IMR-90 (cell line): ENCODE data around the gene MRC2. TPM values are rescaled to one million over a fixed set of nuclear protein-coding genes. Genes with fewer than 3 reads are reported as not detected.

Experiments used
- ATAC-seq: fragments of 200-7000 bp; cut with Tn5 transposase; 2 replicates; pipeline ENCODE4 v1.9.1; 2020; ENCODE audit warnings: low read depth, mild to moderate bottlenecking, moderate library complexity
- BruUV-seq: library from RNA; stranded (reverse); fragments of 400-500 nt; replicated peaks from 2 replicates; lab custom pipeline; 2021; lab: Mats Ljungman, UMichigan
- CTCF ChIA-PET: fragments of 300-600 bp; formaldehyde crosslinking; extraction: SDS; loops from one replicate; lab custom pipeline; 2021; ENCODE audit warnings: antibody characterized with exemption; lab: Yijun Ruan, JAX
- POLR2A ChIA-PET: fragments of 300-600 bp; sonication (Branson Sonifier 250); formaldehyde crosslinking; loops from one replicate; lab custom pipeline; 2022; ENCODE audit warnings: antibody characterized with exemption; ENCODE audit not compliant: unreplicated experiment; lab: Charles Lee
- DNase-seq: peaks from one replicate; pipeline ENCODE4 v3.0.0; 2013
- H2AFZ ChIP-seq: replicated peaks from 2 replicates; pipeline ENCODE3; 2013; ENCODE audit warnings: low read length, mild to moderate bottlenecking; ENCODE audit not compliant: poor library complexity
- H2AK5ac ChIP-seq: 2 replicates; pipeline ENCODE4 v1.6.1; 2013; ENCODE audit warnings: low read depth, low read length, inconsistent platforms
- H2AK9ac ChIP-seq: replicated peaks from 2 replicates; pipeline ENCODE3; 2013; ENCODE audit warnings: mild to moderate bottlenecking, low read depth, low read length, moderate library complexity; ENCODE audit not compliant: poor library complexity
- H2BK120ac ChIP-seq: 2 replicates; pipeline ENCODE4 v1.6.1; 2013; ENCODE audit warnings: low read depth, low read length, inconsistent platforms
- H2BK15ac ChIP-seq: 3 replicates; pipeline ENCODE4 v1.6.1; 2013; ENCODE audit warnings: low read depth, low read length, inconsistent platforms
- H2BK20ac ChIP-seq: 2 replicates; pipeline ENCODE4 v1.6.1; 2013; ENCODE audit warnings: low read depth, mild to moderate bottlenecking, inconsistent platforms, low read length, moderate library complexity
- H2BK5ac ChIP-seq: 2 replicates; pipeline ENCODE4 v1.6.1; 2013; ENCODE audit warnings: mild to moderate bottlenecking, low read depth, low read length, inconsistent platforms; ENCODE audit not compliant: poor library complexity, severe bottlenecking
- H3K14ac ChIP-seq: replicated peaks from 2 replicates; pipeline ENCODE4 v1.6.1; 2013; ENCODE audit warnings: low read depth, low read length, inconsistent platforms
- H3K18ac ChIP-seq: 2 replicates; pipeline ENCODE4 v1.6.1; 2013; ENCODE audit warnings: low read depth, low read length, control low read depth
- H3K23ac ChIP-seq: 2 replicates; pipeline ENCODE4 v1.6.1; 2013; ENCODE audit warnings: low read depth, low read length, inconsistent platforms
- H3K27ac ChIP-seq: 2 replicates; pipeline ENCODE4 v1.5.1; 2013; ENCODE audit warnings: mild to moderate bottlenecking, control low read depth, low read length; ENCODE audit not compliant: insufficient read depth
- H3K27me3 ChIP-seq: 2 replicates; pipeline ENCODE4 v1.6.1; 2013; ENCODE audit warnings: low read length; ENCODE audit not compliant: control insufficient read depth, insufficient read depth
- H3K36me3 ChIP-seq: 2 replicates; pipeline ENCODE4 v1.6.1; 2013; ENCODE audit warnings: low read length, mixed read lengths; ENCODE audit not compliant: control insufficient read depth, insufficient read depth
- H3K4ac ChIP-seq: 2 replicates; pipeline ENCODE4 v1.6.1; 2013; ENCODE audit warnings: low read depth, low read length, inconsistent platforms
- H3K4me1 ChIP-seq: 2 replicates; pipeline ENCODE4 v1.6.1; 2013; ENCODE audit warnings: low read length, mixed read lengths; ENCODE audit not compliant: control insufficient read depth, insufficient read depth
- H3K4me2 ChIP-seq: 2 replicates; pipeline ENCODE4 v1.6.1; 2013; ENCODE audit warnings: low read depth, mild to moderate bottlenecking, control low read depth, low read length, moderate library complexity
- H3K4me3 ChIP-seq: 2 replicates; pipeline ENCODE4 v1.5.1; 2013; ENCODE audit warnings: low read depth, mild to moderate bottlenecking, control low read depth, low read length, moderate library complexity; ENCODE audit not compliant: insufficient read depth
- H3K56ac ChIP-seq: 2 replicates; pipeline ENCODE4 v1.6.1; 2013; ENCODE audit warnings: low read length, inconsistent platforms; ENCODE audit not compliant: insufficient read depth; ENCODE audit errors: extremely low read depth
- H3K79me1 ChIP-seq, 2 experiments: 2 replicates each; pipeline ENCODE4 v1.6.1; 2013; ENCODE audit warnings: low read length in 2 of 2, inconsistent platforms in 1 of 2, low read depth in 1 of 2
- H3K9ac ChIP-seq: 2 replicates; pipeline ENCODE4 v1.6.1; 2013; ENCODE audit warnings: low read depth, low read length, control low read depth
- H3K9me1 ChIP-seq: 2 replicates; pipeline ENCODE4 v1.6.1; 2013; ENCODE audit warnings: low read length, inconsistent platforms; ENCODE audit not compliant: insufficient read depth
- H3K9me3 ChIP-seq: 2 replicates; pipeline ENCODE4 v1.6.1; 2013; ENCODE audit warnings: low read length; ENCODE audit not compliant: control insufficient read depth, insufficient read depth
- H4K20me1 ChIP-seq: 2 replicates; pipeline ENCODE4 v1.6.1; 2013; ENCODE audit warnings: low read length, inconsistent platforms; ENCODE audit not compliant: insufficient read depth
- H4K5ac ChIP-seq: 2 replicates; pipeline ENCODE4 v1.6.1; 2013; ENCODE audit warnings: mild to moderate bottlenecking, low read depth, low read length, control low read depth
- H4K8ac ChIP-seq, 2 experiments: 2 replicates each; pipeline ENCODE4 v1.6.1; 2013; ENCODE audit warnings: low read depth in 2 of 2, low read length in 2 of 2, control low read depth in 1 of 2, inconsistent platforms in 1 of 2
- H4K91ac ChIP-seq: 2 replicates; pipeline ENCODE4 v1.6.1; 2013; ENCODE audit warnings: low read depth, low read length, inconsistent platforms; ENCODE audit not compliant: insufficient read depth
- FOS ChIP-seq: fragments of 150-350 bp; IDR thresholded peaks from 2 replicates; pipeline ENCODE4 v1.6.1; 2016; ENCODE audit warnings: low read depth, low read length
- MAFK ChIP-seq: IDR thresholded peaks from 2 replicates; pipeline ENCODE4 v1.6.1; 2012; ENCODE audit warnings: low read depth, low read length, improper control_type of control experiment
- RCOR1 ChIP-seq: IDR thresholded peaks from 2 replicates; pipeline ENCODE4 v1.6.1; 2012; ENCODE audit warnings: mild to moderate bottlenecking, low read length, improper control_type of control experiment; ENCODE audit not compliant: insufficient replicate concordance
- RFX5 ChIP-seq: IDR thresholded peaks from 2 replicates; pipeline ENCODE4 v1.8.0; 2012; ENCODE audit warnings: low read depth, mild to moderate bottlenecking, low read length, moderate library complexity
- SMC3 ChIP-seq: fragments of 150-350 bp; IDR thresholded peaks from 2 replicates; pipeline ENCODE4 v1.6.1; 2016; ENCODE audit warnings: low read depth, mild to moderate bottlenecking, antibody characterized with exemption, low read length, moderate library complexity
- WGBS, 2 experiments: methylation state at CpG; one replicate each; pipeline versions ENCODE4 v1.1.5 to v1.1.7; 2013; ENCODE audit warnings: missing lambda C conversion rate in 2 of 2; ENCODE audit not compliant: insufficient read length in 1 of 2; ENCODE audit errors: extremely low coverage in 2 of 2; 5-methylcytosine and 5-hydroxymethylcytosine counted together
- dilution Hi-C: fragments of 300-500 bp; cut with HindIII; formaldehyde crosslinking; loops from one replicate; pipeline ENCODE4 v1.14.3; 2018; ENCODE audit warnings: low sequenced_read_pairs; ENCODE audit not compliant: unreplicated experiment
- in situ Hi-C: fragments of 300-500 bp; cut with MboI; formaldehyde crosslinking; loops from 3 replicates; pipeline ENCODE4 v1.14.3; 2019; ENCODE audit warnings: low sequenced_read_pairs, inconsistent platforms, mixed read lengths
- intact Hi-C: fragments of 100-400 bp; cut with micrococcal nuclease; formaldehyde crosslinking; loops from 2 replicates; pipeline ENCODE4 v1.10.0; 2022
- polyA plus RNA-seq, 3 experiments: library from polyadenylated mRNA; depleted of rRNA; stranded (reverse); fragments of >200 nt; gene quantifications; 2 replicates each; pipeline ENCODE4 v1.2.3, GENCODE V29; 2012; ENCODE audit warnings: low replicate concordance in 1 of 3
- total RNA-seq: library from RNA; depleted of rRNA; stranded (reverse); fragments of >200 nt; gene quantifications from 2 replicates; pipeline ENCODE4 v1.2.3, GENCODE V29; 2012
- TF ChIP-seq, protein P1 (sequence below): conservative IDR thresholded peaks from 2 replicates; pipeline ENCODE4 v1.5.1; 2012; ENCODE audit warnings: mild to moderate bottlenecking, low read depth, low read length, improper control_type of control experiment

Gene MRC2
- total and polyA plus RNA-seq, 2 of the 4 experiments (the other 2 are of a cell fraction): 39.3 to 137 TPM

DNA sequence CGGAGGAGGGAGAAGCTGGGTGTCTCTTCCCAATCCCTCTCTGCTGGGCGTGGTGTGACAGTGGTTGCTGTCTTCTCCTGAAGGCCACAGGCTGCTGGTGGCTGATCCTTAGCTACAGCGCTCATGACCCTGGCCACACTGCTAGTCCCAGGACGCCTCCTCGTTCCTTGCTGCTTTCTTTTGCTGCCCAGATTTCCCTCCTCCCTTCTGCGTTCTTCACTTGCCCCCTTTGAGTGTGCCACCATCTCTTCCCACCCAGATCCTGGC lies 90.1 kb downstream of the MRC2 start:
- ChIA-PET CTCF (no interaction called here), POLR2A (no interaction called here)
- Histone ChIP-seq H3K14ac (no peak overlapping the region), H3K36me3 (no peaks in the 10 kb centered on the region), H3K56ac (no peak overlapping the region), H3K27ac (no peak overlapping the region), H2AK5ac (peak overlapping the region; percentile 83), H3K27me3 (no peaks in the 10 kb centered on the region), H2AK9ac (no peak overlapping the region), H4K91ac (no peak overlapping the region; the same call in 1 of the 2 replicates), H3K4me2 (no peak overlapping the region), H3K4ac (peak overlapping the region; percentile 2; the same call in 1 of the 2 replicates), H2AFZ (peak overlapping the region; percentile 39), H3K79me1 (no peaks in the 10 kb centered on the region), H4K8ac (no peak overlapping the region), H2BK5ac (no peak overlapping the region), H3K23ac (no peak overlapping the region), H3K9me1 (peaks cover 16% of the 10 kb centered on the region), H2BK20ac (no peak overlapping the region), H2BK15ac (peak overlapping the region; percentile 47; the same call in 1 of the 3 replicates), H4K20me1 (no peaks in the 10 kb centered on the region), H3K9me3 (no peaks in the 10 kb centered on the region), H3K4me3 (no peak overlapping the region), H2BK120ac (peak overlapping the region; percentile 54; the same call in 1 of the 2 replicates), H3K4me1 (peaks cover 9% of the 10 kb centered on the region), H4K5ac (no peak overlapping the region), H3K18ac (no peak overlapping the region), H3K9ac (no peak overlapping the region)
- intact Hi-C loops: no loop called here
- no TSS peak for BruUV-seq
- in situ Hi-C loops: no loop called here
- TF ChIP-seq FOS (no peak), SMC3 (no peak), RCOR1 (no peak), MAFK (no peak), RFX5 (no peak)
- TF ChIP-seq, protein P1, sequence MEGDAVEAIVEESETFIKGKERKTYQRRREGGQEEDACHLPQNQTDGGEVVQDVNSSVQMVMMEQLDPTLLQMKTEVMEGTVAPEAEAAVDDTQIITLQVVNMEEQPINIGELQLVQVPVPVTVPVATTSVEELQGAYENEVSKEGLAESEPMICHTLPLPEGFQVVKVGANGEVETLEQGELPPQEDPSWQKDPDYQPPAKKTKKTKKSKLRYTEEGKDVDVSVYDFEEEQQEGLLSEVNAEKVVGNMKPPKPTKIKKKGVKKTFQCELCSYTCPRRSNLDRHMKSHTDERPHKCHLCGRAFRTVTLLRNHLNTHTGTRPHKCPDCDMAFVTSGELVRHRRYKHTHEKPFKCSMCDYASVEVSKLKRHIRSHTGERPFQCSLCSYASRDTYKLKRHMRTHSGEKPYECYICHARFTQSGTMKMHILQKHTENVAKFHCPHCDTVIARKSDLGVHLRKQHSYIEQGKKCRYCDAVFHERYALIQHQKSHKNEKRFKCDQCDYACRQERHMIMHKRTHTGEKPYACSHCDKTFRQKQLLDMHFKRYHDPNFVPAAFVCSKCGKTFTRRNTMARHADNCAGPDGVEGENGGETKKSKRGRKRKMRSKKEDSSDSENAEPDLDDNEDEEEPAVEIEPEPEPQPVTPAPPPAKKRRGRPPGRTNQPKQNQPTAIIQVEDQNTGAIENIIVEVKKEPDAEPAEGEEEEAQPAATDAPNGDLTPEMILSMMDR: no peak
- ATAC-seq (no peak), DNase-seq (no peak)
- 95% methylated on average over 3 of the region's 6 CpGs; no CpG with 5 or more reads in 1 of the 2 experiments for WGBS, 2 experiments
- dilution Hi-C loops: no loop called here
